Right renal pelvis (tissue), 4 donors: ENCODE measurements around the gene PGGT1B. TPM values are rescaled to one million over a fixed set of nuclear protein-coding genes. Genes with fewer than 3 reads are reported as not detected.

ENCODE experiments used
- DNase-seq, 4 donors: peaks; one replicate each; pipeline ENCODE4 v3.0.0-alpha.2; 2013; ENCODE audit warnings: low read depth in 4 of 4, low spot score in 3 of 4, missing footprints in 1 of 4
- polyA plus RNA-seq, 4 donors: library from polyadenylated mRNA; unstranded; fragments of 120-200 nt; gene quantifications; one replicate each; pipeline ENCODE4 v1.2.1, GENCODE V29; 2013; ENCODE audit not compliant: insufficient read length in 4 of 4

PGGT1B gene
- 10 to 100 TPM; 30.5 to 39.4 (median 35.8) TPM for polyA plus RNA-seq

DNA sequence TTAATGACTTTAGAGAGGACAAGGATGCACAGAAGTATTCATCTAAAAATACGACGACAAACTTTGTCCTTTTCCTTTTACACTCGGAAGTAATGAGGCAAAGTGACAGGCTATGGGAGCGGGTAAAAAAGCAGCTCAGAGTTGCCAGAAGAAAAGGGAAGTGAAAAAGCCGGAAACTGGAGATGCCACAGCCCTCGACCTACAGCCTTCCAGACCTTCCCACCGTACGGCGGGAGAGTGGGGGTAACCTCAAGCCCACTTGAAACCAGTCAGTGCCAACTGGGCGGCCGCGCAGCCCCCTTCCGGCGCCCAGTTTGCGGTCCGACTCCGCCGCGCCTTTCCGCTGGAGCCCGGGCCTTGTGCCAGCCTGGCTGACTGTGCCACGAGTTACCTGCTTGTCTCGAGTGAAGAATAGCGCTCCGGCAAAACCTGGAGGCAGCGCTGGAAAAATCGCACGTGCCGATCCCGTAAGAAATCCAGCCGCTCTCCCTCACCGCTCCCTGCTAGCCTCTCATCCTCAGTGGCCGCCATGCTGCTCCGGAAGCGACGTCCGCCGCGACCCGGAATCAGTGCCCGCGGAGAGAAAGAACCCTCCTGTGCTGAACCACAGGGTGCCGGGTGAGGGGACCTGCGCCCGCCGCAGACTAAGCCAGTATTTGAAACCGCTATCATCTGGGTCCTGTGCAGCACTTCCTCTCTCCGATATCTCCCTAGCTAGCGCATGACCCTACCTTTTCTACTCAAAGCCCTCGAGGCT is at the start of gene PGGT1B:
Gene PGGT1B (minus strand): TSS at position 557 of the 757 bp plus-strand sequence. CDS start 26 bp downstream, at position 531.
- peak; percentile 35 to 62 (median 46) for DNase-seq

DNA sequence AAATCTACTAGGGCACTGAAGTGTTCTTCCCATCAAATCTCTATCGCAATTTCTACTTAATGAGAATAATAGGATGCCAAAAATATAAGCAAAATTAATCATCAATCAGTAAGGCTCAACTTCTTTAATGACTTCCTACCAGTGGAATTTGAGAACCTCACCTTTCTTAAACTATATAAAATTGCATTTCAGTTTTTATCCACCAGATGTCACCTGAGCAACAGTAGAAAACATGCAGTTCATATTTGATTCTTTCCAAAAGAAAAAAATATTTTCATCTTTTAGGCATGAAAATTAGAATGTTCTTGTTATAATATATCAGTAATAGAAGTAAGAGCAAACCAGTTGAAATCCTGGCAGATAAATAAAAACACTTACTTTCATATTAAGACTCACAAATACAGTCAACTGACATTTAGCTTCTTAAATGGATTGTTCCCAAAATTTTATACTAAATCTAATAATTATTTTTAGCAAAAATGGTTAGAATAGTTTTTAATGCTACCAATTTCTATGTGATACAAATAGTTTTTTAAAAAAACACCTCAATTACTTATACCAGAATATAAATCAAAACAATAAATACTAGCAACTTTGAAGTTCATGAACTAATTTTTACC is 47.2 kb upstream of the PGGT1B start:
- DNase-seq: no peak

- no peak for DNase-seq
These were observed 46.1 kb upstream of the PGGT1B start for GRCh38 chr5:115308815-115309214.

GRCh38 chr5:115306011-115306536 is 43.4 kb upstream of the PGGT1B start:
- no peak for DNase-seq

GRCh38 chr5:115304496-115304895 is 41.8 kb upstream of the PGGT1B start:
- DNase-seq: no peak

- no peak for DNase-seq
These were observed 36.1 kb upstream of the PGGT1B start for GRCh38 chr5:115298811-115299210.

- DNase-seq: no peak
These were observed 34.4 kb upstream of the PGGT1B start for GRCh38 chr5:115297031-115297430.

DNA sequence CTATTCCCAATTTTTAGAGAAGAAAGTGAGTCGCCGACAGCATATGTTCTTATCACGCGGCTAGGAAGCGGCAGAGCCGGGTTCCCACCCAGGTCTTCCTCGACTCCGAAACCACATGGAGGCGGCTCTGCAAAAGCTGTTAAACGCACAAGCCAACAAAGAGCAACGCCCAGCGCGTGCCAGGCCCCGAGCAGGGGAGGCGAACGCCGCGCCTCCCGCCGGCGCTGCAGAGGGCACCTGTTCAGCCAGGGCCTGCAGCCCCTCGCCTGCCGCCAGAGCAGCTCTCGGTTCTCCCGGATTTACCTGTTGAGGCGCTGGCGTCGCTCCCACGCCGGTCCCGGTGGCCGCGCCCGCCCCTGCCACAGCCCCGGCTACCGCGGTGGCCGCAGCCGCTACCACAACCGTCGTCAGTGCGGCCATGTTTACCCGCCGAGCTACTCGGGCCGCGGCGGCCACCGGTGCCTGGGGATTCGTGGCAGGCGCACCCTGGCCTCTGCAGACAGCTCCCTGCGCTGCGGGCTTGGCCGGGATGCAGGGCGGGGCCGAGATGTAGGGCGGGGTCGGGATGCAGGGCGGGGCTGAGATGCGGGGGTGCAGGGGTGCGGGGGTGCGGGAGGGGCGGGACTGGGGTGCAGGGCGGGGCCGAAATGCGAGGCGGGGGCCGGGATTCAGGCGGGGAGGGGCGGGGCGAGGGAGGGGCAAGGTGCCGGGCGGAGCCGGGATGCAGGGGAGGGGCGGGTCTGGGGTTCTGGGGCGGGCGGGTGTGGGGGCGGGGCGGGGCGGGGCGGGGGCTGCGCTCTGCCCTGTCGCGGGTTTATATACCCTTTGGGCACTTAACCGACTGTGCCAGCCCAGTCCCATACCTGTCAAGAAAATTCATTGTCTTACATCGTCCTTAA is 33.7 kb upstream of the PGGT1B start, which contains the start of gene CCDC112:
Gene CCDC112 (minus strand): TSS at position 531 of the 899 bp plus-strand sequence. CDS start 111 bp downstream, at position 420.
- peak; percentile 22 to 49 (median 36) for DNase-seq

DNA sequence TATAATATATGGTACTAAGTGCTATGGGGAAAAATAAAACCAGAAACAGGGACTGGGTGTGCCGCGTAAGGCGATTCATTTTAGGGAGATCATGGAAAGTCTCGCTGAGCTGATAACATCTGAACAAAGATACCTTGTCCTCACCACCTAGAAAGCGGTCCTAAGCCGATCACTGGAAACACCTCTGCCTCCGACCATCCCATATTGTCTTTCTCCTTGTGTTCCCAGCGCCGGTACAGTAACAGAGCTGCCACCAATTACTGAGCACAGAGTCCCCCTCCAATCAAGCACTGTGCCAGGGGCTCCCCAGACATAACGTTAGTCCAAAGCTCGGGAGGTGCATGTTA is 33.1 kb upstream of the PGGT1B start:
- peak in 1 of 4 donors; percentile 19 for DNase-seq

- DNase-seq: no peak
These were observed 28.7 kb upstream of the PGGT1B start for GRCh38 chr5:115291397-115291796.

DNA sequence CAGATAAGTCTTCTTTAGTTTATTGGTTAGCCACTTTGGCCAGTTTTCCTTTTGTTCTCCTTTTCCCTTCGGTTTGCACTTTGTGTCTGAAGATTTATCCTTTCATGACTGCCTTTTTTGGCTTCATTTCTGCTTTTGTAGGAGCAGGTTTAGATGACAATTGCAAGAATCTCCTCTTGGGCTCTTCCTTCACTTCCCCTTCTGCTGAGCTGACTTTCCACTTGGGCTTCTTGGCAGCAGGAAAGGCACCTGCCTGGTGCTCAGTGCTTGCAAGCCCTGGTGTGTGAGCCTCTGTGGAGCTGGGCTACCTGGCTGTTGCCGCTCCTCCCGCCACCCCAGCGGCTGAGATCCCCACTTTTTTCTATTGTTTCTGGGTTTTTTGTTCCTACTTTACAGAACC is 26.4 kb upstream of the PGGT1B start:
- no peak for DNase-seq

DNA sequence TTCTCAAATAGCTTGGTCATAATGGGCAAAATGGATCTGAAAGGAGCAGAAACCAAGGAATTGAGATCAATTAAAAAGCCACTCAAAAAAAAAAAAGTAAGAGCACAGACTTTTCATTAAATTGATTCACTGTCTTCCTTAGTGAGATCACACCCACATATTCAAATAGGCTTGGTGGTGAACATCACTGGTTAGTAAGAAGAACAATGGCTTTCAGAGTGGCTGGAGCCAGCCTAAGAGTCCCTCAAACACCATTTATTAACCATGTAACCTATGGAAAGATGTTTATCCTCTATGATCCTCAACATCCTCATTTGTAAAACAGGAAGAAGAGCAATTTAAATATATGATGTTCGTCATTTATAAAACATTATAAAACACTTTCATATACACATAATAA is 21.3 kb upstream of the PGGT1B start:
- no peak for DNase-seq

DNA sequence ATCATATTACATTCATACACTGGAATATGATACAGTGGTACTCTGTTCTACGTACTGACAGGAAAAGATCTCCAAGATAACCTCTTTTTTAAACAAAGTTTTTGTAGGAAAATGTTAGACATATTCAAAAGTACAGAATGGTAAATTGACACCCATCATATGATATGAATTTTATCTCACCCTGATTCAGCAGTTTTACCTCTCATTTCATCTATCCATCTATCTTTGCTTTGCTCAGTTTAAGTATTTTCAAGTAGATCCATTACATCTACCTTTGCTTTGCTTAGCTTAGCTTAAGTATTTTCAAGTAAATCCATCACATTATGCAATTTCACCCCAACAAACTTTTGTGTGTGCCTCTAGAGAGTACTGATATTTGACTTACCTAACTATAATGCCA is 19.5 kb upstream of the PGGT1B start:
- DNase-seq: no peak

DNA sequence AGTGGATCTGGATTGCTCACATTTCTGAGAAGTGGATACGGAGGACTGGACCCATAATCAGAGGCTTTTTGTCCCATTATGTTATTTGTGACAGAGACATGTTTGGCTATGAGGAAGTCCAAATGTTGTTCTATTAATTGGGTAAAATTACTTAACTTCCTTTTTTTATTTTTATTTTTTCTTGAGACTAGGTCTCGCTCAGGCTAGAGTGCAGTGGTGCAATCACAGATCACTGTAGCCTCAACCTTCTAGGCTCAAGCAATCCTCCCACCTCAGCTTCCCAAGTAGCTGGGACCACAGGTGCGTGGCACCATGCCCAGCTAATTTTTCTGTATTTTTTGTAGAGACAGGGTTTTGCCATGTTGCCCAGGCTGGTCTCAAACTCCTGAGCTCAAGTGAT is 11.9 kb upstream of the PGGT1B start:
- no peak for DNase-seq

- DNase-seq: no peak
These were observed 9.8 kb upstream of the PGGT1B start for GRCh38 chr5:115272297-115272958.

DNA sequence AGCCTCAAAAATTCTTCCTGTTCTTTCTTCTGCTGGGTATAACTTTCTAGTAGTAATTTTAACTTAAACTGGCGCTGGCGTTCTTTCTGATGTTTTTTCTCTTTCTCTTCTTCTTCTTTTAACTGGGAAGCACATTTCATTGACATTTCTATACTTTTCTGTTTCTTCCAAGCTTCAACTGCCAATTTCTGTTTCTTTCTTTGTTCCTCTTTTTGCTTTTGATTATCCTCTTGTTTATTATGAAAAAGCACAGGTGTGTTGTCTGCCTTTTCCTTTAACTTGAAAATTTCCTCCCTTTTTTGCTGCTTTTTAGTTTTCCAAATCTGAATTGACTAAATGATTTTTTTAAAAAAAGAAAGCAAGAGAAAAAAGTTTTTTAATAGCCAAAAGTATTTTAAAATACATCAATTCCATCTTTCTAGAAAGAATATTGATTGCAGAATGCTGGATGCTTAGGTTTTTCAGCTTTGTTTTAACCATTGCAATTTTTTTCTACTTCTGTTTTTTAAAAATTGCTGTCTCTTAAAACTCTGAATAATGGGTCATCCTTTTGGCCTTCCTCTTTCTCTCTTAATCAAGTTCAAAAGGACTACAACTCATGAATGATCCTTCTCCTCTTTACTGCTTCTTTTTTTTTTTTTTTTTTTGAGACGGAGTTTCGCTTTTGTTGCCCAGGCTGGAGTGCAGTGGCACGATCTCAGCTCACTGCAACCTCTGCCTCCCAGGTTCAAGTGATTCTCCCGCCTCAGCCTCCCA is 8.8 kb upstream of the PGGT1B start:
- DNase-seq: no peak

DNA sequence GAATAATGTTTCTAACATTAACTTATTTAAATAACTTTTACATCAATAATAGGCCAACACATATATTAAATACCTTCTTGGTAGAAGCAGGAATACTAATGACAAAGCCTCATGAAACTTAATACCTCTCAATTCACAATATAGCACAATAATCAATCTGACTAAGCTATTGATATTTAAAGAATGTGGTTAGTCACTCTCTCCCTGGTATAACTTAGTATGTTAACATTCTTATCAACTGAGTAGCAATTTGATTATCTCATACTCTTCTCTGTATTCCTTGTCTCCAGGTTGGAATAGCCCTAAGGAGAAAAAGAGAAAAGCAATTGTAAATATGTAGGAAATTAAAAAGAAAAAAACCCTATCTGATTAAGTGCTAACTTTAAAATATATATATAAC is 4.9 kb upstream of the PGGT1B start:
- no peak for DNase-seq

DNA sequence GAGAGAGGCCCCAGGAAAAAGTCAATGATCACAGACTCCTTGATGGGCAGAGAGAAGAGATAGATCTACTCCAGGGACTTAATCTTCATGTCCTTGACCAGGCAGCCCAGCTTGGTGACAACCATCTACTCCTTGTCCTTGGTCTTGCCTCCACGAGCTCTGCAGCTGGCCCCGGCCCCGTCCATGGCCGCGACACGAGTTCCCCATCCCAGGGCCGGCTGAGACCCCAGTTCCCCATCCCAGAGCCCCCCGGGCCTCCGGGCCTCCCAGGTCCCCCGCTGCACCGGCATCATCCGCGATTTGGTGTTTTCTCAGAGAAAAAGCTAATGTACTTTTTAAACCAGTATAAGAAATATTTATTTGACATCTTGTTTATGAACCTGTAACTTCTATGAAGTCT is 2.5 kb upstream of the PGGT1B start:
- no peak for DNase-seq

DNA sequence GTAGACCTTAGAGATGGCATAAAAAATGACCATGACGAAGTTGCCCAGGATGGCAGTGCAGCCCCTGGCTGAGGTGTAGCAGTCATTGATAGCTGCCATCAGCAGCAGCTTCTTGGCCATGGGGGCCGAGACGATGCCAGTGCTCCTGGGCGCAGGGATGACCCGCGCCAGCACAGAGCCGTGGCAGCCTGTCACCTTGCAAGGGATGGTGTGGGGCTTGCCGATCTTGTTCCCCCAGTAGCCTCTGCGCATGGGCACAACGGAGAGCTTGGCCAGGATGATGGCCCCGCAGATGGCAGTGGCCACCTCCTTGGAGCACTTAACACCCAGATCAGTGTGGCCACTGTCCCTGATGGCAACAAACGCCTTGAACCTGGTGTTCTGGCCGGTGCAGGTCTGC is 2.1 kb upstream of the PGGT1B start:
- no peak for DNase-seq

DNA sequence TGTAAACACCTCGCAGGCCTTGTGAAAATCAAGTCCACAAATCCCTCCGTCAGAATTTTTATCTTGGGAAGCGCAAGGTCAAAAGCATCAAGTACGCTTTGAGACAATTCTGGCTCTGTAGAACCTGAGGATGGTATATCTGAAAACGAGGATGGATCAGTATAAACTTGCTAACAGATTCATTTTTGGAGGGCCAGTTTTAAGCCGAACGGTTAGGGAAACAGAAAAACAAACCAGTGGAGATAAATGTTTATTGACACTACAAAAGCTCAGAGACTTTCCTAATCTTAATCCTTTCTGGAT is 352 bp upstream of the PGGT1B start:
- DNase-seq: no peak
